Measurements from ENCODE around the gene PRTG. TPM values are rescaled to one million over a fixed set of nuclear protein-coding genes. Genes with fewer than 3 reads are reported as not detected.
"Not testable (repeated sequence)": the region's sequence is repeated elsewhere in the genome, so short reads cannot be mapped to it uniquely, and the experiment has no call there.

PRTG gene
- total RNA-seq, 4 donors from 2014 or later, result 2.1 to 12.8 (median 7.7) TPM

GRCh38 chr15:55739641-55740040 lies 3.3 kb downstream of the PRTG start:
- H3K9me3 ChIP-seq, result no peaks in the 10 kb centered on the region
- H3K4me1 ChIP-seq, result peaks cover 0 to 19% (median 5%) of the 10 kb centered on the region in 4 donors
- H3K27ac ChIP-seq, result no peak overlapping the region
- no peak for DNase-seq (ENCODE audit: low spot score in 2 of 2)
- no peaks in the 10 kb centered on the region for H3K36me3 ChIP-seq
- no peak overlapping the region for H3K4me3 ChIP-seq
- 100% methylated on average over 1 of the region's 1 CpG for WGBS, 2 donors
- peaks cover 0 to 10% of the 10 kb centered on the region in 2 donors for H3K27me3 ChIP-seq
- TF ChIP-seq EP300 (IDR thresholded peaks at IDR 0.05), result no peak

GRCh38 chr15:55738715-55739114 lies 4.2 kb downstream of the PRTG start:
- no peak overlapping the region for H3K27ac ChIP-seq
- no peak overlapping the region for H3K4me3 ChIP-seq
- H3K27me3 ChIP-seq, result peaks cover 0 to 10% of the 10 kb centered on the region in 2 donors
- H3K9me3 ChIP-seq, result no peaks in the 10 kb centered on the region
- H3K4me1 ChIP-seq, result peaks cover 0 to 16% (median 5%) of the 10 kb centered on the region in 4 donors
- H3K36me3 ChIP-seq, result no peaks in the 10 kb centered on the region
- DNase-seq (ENCODE audit: low spot score in 2 of 2), result no peak
- no peak for TF ChIP-seq EP300 (IDR thresholded peaks at IDR 0.05)
- TF ChIP-seq, protein P1, sequence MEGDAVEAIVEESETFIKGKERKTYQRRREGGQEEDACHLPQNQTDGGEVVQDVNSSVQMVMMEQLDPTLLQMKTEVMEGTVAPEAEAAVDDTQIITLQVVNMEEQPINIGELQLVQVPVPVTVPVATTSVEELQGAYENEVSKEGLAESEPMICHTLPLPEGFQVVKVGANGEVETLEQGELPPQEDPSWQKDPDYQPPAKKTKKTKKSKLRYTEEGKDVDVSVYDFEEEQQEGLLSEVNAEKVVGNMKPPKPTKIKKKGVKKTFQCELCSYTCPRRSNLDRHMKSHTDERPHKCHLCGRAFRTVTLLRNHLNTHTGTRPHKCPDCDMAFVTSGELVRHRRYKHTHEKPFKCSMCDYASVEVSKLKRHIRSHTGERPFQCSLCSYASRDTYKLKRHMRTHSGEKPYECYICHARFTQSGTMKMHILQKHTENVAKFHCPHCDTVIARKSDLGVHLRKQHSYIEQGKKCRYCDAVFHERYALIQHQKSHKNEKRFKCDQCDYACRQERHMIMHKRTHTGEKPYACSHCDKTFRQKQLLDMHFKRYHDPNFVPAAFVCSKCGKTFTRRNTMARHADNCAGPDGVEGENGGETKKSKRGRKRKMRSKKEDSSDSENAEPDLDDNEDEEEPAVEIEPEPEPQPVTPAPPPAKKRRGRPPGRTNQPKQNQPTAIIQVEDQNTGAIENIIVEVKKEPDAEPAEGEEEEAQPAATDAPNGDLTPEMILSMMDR (IDR thresholded peaks at IDR 0.05), result no peak
- WGBS, 2 donors, result 3 to 96% methylated on average over 1 of the region's 1 CpG

- peaks cover 0 to 10% of the 10 kb centered on the region in 2 donors for H3K27me3 ChIP-seq
- DNase-seq (ENCODE audit: low spot score in 2 of 2), result no peak
- no peak overlapping the region for H3K4me3 ChIP-seq
- TF ChIP-seq EP300 (IDR thresholded peaks at IDR 0.05), result no peak
- no peak for TF ChIP-seq POLR2A (IDR thresholded peaks at IDR 0.05)
- TF ChIP-seq, protein P1 (IDR thresholded peaks at IDR 0.05), result no peak
- no peaks in the 10 kb centered on the region for H3K9me3 ChIP-seq
- no peaks in the 10 kb centered on the region for H3K36me3 ChIP-seq
- H3K27ac ChIP-seq, result no peak overlapping the region
- peaks cover 0 to 10% (median 5%) of the 10 kb centered on the region in 4 donors for H3K4me1 ChIP-seq
Observed at GRCh38 chr15:55737373-55737772, 5.6 kb downstream of the PRTG start.

DNA sequence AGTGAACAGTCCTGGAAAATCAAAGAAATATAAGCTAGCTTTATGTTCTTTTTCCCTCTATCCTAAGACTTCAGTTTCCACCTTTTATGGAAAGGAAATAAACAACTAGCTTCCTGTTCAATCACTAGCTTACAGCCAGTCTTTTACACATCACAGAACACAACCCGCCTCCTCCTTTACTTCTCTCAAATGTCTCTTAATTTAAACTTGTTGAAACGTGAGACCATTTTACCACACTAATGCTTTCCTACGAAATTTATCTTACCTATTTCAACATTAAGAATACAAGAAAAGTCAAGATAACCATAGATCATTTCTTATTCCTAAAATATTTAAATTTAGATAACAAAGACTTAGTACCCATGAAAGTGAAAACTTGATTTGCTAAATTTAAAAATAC lies 6.2 kb downstream of the PRTG start:
- no peak overlapping the region for H3K4me3 ChIP-seq
- TF ChIP-seq POLR2A (IDR thresholded peaks at IDR 0.05) (no peak), EP300 (IDR thresholded peaks at IDR 0.05) (no peak)
- TF ChIP-seq, protein P1 (IDR thresholded peaks at IDR 0.05), result no peak
- H3K27me3 ChIP-seq, result peaks cover 0 to 5% of the 10 kb centered on the region in 2 donors
- no peak for DNase-seq (ENCODE audit: low spot score in 2 of 2)
- H3K9me3 ChIP-seq, result no peaks in the 10 kb centered on the region
- H3K4me1 ChIP-seq, result peaks cover 0 to 6% (median 2%) of the 10 kb centered on the region in 4 donors
- no peak overlapping the region for H3K27ac ChIP-seq
- no peaks in the 10 kb centered on the region for H3K36me3 ChIP-seq
- whole genome bisulfite sequencing, 2 donors, result 75 to 76% methylated on average over 3 of the region's 3 CpGs

GRCh38 chr15:55734641-55735040 lies 8.3 kb downstream of the PRTG start:
- Histone ChIP-seq H3K27ac (no peak overlapping the region), H3K36me3 (no peaks in the 10 kb centered on the region), H3K4me3 (no peak overlapping the region), H3K4me1 (no peaks in the 10 kb centered on the region), H3K9me3 (no peaks in the 10 kb centered on the region), H3K27me3 (no peaks in the 10 kb centered on the region)
- 63 to 68% methylated on average over 2 of the region's 2 CpGs for WGBS, 2 donors
- no peak for DNase-seq (ENCODE audit: low spot score in 2 of 2)
- TF ChIP-seq, protein P1 (IDR thresholded peaks at IDR 0.05), result no peak
- TF ChIP-seq POLR2A (IDR thresholded peaks at IDR 0.05), result no peak
- no peak for TF ChIP-seq EP300 (IDR thresholded peaks at IDR 0.05)

DNA sequence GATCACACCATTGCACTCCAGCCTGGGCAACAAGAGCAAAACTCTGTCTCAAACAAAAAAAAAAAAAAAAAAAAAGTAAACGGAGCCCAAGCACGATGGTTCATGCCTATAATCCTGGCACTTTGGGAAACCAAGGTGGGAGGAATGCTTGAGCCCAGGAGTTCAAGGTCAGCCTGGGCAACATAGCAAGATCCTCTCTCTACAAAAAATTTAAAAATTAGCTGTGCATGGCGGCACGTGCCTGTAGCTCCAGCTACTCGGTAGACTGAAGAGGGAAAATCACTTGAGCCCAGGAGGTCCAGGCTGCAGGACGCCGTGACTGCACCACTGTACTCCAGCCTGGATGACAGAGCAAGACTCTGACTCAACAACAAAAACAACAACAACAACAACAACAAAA lies 9.5 kb downstream of the PRTG start:
- not testable (repeated sequence) for DNase-seq (ENCODE audit: low spot score in 2 of 2); H3K27me3 ChIP-seq; H3K4me3 ChIP-seq; H3K36me3 ChIP-seq; H3K27ac ChIP-seq; H3K9me3 ChIP-seq; H3K4me1 ChIP-seq
- WGBS, 2 donors, result 94 to 95% methylated on average over 7 of the region's 7 CpGs
